NCI-H345 treated with DMSO at 0.1 percent for 48 hours (cell line): ENCODE data around the gene HOXD8.
A peak's percentile ranks its signal among the peaks of the same experiment; 100 is the strongest.

Experiments used
- DNase-seq: peaks from one replicate; lab custom pipeline; 2025; ENCODE audit not compliant: unreplicated experiment; lab: John Stamatoyannopoulos, UW

The HOXD8 gene

DNA sequence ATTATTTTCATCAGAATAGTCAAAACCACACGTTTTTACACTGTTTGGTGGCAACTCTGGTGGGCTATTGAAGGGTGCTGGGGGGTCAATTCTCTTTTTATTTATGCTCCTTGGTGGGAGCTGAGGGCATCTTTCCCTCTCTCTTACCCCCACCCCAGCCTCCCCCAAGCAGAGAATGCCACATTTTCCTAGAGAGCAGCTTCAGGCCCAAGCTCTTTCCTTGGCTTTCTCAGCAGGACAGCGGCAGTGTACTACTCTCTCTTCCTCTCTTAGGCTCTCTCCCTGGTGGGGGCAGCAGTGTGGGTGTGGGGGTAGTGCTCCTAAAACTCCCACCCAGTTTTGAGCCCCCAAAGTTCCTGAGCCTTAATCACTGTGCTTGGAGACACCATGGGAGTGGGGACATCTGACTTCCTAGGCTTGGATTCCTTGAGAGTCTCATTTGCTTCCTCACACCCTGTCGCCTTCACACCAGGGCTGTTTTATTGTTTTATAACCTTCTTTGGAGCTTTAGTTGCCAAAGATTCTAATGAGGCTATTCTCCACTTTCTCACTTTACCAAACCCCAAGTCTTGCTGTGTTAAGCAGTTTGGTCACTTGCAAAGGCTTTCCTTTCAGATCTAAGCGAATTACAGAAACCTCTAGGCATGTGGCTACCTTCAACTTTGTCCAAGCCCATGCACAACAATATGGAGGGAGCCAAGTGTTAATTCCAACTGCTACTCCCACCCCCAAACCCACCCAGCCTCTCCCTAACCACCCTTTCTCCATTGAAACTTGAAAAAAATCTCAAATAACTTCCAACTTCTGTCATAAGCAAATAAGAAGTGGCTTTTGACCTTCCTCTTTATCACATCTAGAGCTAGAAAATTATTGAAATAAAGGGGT is 15.8 kb downstream of the HOXD8 start:
- DNase-seq: no peak

DNA sequence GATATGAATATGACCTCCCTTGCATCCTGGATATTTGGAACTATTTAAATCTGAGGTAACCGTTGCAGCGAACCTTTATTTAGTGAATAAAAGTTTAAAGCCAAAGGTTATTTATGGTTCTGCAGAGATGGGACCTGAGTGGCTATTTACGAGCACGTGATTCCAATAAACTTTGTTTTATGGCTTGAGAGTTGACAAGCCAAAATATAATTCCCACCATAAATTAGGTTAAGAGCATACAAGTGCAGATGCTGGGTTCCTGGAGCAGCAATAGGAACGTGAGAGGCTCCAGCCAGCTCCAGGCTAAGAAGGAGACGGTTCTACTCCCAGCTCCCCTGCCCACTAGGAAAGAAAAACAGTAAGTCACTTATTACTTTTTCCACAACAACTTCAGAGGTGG is 16.6 kb downstream of the HOXD8 start:
- DNase-seq: no peak

DNA sequence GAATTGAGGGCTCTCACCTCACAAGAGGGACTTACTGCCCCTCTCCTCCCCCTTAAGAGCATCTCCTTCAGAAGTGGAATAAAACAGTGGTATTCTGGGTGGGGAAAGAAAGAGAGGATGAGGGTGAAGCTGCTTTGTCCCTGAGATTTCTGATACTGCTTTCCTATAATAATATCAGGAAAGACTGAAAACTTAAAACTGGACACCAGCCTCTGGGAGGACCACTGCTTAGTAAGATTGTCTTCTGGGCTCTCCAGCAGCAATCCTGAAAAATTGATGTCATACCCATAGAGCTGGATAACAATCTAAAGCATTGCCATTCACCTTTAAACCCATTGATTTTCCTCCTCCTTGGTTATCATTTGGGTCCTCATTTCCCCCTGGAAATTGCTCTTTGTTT is 17.1 kb downstream of the HOXD8 start:
- no peak for DNase-seq

DNA sequence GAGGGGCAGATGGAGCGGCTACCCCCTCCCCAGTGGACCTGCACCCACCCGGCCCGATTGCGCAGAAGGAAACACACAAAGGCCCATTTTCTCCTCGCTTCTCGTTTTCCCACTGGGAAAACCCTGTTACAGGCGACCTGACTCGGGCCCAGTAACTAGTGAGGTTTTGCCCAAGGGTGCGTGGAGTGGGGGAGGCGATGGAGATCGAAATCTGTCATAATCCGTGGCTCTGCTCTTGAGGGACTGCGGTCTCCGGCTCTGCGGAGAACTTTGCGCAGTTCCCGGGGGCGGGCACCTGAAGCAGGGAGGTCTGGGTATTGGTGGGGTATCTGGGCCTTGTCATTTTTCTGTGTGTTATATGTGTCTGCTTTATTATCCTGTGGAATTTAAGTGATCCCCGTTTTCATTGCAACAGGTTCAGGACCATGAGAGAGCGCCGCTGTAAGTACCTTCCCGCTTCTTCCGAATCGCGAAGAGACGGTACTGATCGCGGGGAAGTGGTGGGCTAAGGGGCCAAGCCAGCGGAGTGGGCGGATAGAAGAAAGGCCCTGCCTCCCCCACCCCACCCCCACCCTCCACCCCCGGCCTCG is 17.8 kb downstream of the HOXD8 start:
- no peak for DNase-seq

DNA sequence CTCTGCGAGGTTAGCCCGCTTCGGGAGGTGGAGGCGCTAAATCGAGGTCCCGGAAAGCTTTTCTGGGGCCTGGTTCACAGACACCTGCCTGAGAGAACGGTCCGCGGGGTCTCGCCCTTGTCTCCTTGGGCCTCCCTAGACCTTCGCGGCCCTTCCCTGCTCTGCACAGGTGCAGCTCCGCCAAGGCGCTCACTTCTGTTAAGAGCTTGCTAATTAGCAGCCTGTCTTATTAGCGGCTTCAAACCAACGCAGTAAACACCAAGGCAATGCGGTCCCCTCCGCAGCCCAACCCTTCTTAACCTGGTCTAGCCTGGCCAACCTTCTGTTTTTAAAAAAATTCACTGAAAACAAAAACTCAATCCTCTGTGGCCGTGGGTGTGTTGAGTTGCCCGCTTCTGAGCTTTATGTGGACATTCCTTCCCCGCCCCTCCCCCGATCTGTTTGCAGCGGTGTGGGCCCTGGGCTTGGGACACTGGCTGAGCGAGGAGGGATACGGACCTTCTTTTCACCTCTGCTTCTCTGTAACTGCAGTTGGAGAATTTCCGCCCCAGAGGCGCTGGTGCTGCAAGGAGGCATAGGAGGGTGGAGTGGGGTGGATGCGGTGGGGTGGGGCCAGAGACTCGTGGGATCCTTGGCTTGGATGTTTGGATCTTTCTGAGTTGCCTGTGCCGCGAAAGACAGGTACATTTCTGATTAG is 18.4 kb downstream of the HOXD8 start:
- DNase-seq: no peak

DNA sequence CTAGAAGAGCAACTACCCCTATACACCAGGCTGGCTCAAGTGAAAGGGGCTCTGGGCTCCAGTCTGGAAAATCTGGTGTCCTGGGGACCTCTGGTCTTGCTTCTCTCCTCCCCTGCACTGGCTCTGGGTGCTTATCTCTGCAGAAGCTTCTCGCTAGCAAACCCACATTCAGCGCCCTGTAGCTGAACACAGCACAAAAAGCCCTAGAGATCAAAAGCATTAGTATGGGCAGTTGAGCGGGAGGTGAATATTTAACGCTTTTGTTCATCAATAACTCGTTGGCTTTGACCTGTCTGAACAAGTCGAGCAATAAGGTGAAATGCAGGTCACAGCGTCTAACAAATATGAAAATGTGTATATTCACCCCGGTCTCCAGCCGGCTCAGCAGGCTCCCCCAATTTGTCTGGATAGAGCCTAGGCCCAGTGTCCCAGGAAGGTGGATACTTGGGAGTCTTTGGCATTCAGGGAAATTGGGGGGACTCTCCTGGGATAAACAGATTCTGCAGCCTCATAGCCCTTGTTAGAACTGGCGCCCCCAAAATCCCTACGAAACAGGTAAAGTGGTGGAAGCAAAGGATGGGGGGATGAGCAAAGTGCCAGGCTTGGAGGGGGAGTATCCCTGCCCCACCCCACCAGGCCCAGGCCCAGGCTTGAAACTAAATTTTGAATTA is 19.4 kb downstream of the HOXD8 start:
- DNase-seq: no peak

DNA sequence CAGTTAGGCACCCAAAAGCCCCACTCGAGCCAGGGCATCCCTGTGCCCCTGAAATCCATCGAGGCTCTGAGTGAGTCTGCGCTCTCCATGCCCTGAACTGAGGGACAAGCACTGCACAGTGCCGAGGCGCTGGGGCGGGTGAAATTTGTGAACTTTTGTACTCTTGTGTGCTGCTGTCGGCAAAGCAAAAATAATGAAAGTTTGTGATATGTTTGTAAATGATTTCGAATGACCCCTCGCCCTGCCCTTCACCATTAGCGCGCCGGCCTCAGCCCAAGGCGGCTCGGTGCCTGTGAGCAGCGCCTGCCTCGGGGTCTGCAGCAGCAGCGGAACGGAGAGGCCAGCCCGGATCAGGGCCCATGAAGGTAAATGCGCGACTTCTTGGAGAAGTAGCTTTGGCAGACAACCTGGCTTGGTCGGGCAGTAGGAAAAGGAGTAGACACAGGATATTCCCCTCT is 20.0 kb downstream of the HOXD8 start:
- DNase-seq: no peak

DNA sequence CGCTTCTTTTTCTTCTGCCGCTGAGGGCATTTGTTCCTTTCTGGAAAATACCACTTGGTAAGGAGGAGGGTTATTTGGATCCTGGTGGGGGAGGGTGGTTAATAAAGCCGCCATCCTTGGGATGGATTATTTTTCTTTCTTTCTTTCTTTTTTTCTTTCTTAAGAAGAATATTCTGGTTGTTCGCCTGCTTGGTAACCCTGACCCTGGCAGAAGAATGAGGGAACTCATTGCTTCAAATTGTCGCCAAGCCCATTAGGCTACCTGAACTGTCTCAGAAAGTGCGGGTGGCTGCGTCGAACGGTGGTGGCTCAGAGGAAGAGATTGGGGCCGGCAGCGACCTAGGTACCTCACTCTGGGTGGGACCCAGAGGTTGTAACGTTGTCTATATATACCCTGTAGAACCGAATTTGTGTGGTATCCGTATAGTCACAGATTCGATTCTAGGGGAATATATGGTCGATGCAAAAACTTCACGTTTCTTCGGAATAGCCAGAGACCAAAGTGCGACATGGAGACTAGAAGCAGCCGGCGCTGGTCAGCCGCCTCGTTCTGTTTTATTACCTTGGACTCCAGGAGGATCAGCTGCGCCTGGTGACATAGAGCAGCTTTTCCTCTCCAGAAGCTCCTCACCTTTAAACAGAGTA is 20.6 kb downstream of the HOXD8 start:
- no peak for DNase-seq

DNA sequence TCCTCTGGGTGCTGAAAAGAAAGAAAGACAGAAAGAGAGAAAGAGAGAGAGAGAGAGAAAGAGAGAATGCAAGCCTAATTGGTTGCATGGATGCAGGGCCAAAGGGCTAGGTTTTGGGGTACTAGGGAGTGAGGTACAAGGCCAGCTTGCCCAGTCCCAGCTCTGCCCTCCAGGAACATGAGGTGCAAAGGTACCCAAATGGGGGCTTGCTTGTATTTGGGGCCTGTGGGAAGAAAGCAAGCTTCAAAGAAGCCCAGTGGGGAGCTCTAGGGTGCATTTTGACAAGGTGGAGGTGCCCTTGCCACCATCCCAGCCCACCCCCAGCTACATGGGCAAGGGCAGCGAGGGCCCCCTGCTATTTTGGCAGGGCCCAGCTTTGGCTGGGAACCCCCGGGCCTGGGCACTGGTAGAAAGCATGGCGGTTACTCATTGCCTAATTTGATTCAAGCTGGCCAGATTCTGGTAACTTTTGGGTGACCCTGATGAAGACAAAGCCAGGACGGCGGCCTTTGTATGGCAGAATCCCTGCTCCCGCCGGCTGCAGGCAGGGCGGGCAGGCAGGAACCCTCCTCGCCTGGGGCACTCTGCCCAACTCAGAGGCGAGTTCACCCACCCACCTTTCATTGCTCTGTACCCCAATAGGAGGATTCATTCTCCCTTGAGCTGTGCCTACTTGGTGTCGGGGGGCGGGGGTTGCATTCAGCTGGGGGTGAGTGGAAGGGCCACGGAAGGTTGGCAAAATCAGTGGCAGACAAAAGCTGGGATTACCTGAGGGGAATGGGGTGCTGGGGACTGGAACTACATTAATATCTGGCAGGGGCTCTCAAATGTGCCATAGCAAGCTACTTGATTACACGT is 21.3 kb downstream of the HOXD8 start:
- no peak for DNase-seq

DNA sequence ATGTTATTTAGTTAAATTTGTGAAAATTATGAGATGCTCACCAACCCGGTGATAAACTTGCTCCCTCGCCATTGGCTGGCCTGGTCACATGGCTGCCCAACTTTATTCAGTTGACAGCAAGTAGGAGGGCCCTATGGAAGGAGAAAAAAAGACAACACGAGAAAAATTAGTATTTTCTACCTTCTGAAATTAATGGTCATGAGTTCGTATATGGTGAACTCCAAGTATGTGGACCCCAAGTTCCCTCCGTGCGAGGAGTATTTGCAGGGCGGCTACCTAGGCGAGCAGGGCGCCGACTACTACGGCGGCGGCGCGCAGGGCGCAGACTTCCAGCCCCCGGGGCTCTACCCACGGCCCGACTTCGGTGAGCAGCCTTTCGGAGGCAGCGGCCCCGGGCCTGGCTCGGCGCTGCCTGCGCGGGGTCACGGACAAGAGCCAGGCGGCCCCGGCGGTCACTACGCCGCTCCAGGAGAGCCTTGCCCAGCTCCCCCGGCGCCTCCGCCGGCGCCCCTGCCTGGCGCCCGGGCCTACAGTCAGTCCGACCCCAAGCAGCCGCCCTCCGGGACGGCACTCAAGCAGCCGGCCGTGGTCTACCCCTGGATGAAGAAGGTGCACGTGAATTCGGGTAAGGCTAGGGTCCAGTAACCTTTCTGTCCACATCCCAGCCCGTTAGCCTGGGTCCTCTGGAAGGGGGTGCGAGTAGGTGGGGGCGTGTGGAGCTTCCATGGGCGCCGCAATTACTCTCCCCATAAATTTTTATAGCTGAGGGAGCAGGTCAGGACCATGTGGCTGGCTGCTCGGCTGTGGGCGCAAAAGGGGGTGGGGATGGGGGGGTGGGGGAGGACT is 22.2 kb downstream of the HOXD8 start, which contains the start of gene HOXD4:
Gene HOXD4, plus strand, starts transcription at position 109 of the 846 bp plus-strand sequence. Its CDS starts 84 bp downstream, at position 193.
- DNase-seq: peak; percentile 29

DNA sequence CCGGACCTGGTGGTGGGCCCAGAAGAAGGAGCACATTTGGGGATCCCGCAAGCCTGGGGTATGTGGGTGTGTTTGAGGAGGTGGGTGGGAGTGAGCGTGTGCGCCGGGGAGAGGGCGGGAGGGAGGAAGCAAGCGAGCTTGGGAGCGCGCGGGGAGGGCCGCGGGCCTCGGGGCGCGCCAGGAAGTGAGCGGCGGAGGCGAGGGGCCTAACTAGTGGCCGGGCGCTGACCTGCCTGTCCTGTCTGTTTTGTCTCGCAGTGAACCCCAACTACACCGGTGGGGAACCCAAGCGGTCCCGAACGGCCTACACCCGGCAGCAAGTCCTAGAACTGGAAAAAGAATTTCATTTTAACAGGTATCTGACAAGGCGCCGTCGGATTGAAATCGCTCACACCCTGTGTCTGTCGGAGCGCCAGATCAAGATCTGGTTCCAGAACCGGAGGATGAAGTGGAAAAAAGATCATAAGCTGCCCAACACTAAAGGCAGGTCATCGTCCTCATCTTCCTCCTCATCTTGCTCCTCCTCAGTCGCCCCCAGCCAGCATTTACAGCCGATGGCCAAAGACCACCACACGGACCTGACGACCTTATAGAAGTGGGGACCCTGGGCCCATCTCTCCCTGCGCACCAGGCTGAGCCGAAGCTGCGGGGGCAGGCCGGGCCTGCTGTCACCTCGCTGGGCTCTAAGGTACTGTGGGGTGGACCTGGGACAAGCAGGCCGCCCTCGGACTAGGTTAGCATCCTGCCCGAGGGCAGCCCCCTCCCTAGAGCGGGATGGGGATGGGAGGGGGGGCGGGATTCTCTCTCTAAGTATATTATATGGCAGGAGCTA is 23.1 kb downstream of the HOXD8 start:
- no peak for DNase-seq

DNA sequence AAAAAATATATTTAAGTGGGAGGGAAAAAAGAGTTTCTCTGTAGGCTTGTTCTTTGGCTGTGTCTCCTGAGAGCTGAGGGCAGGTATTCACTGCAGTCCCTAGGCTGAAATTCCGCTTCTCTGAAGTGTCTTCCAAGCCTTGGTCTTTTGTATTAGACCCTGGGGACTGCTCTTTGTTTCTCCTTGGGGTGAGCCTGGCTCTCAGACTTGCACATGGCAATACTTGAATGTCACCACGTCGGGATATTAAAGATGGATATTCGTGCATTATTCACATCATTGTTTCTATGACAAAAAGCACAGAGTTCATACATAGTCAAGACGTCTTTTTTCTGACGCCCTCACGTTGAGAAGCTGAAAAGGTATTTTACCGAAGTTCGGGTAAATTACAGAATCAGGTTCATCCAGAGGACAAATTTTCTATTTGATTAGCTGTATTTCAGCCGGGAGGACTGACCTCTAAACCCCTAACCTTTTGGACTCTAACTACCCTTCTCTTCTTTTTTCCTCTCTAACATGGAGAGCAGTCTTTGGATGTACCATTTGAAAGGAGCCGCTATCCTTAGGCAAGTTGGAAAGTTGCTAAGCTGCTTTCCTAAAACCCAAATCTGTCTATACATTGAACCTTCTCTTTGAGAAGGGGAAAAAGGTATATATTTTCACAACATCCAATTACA is 25.2 kb downstream of the HOXD8 start:
- no peak for DNase-seq

DNA sequence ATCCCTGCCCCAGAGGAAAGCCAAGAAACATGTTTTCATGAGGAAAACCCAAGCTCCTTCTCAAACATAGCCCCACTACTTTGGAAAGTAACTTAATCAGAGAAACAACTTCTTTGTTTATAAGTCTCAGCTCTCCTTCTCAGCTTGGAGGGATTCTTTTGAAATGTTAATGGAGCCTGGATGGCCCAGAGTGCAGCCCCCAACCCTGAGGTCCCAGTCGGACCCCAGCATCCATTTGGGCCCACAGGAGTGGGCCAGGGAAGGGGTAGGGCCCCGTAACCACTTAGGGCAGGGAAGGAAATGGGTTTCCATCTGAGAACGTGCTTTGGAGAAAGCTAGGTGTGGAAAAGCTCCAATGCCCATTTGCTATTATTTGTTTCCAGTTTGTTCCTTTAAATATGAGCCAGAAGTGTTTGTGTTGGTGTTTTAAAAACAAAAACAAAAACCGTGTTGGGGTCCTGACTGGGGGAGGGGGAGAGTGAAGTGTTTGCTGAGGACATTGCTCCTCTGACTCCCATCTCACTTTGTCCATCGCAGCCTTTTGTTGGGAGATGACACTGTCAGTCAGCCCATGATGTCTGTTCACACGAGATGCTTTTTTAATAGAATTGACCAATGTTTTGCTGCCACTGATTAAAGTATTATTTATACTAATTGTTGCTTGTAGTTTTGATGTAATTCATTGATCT is 26.0 kb downstream of the HOXD8 start:
- no peak for DNase-seq

DNA sequence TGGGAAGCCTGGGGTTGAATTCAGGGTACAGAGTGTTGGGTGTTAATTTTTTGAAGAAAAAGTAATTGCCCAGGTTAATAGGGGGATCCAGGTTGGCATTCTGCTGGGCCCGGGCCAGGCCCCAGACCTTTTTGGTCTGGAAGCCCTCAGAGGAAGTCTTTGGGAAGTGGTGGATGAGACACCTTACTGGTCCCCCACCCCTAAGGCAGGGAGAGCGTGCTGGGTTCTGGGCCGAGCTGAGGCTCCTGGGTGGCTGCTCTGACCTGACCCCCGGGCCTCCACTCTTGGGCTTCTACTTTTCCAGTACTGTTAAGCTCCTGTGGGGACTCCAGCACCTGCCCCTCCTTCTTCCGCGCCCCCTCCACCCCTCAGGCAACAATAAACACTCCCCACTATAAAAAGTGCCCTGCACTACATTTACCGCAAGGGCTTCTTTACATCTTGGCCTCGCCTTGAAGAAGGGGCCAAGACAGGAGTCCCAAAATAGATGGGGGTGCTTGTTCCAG is 26.8 kb downstream of the HOXD8 start:
- no peak for DNase-seq

DNA sequence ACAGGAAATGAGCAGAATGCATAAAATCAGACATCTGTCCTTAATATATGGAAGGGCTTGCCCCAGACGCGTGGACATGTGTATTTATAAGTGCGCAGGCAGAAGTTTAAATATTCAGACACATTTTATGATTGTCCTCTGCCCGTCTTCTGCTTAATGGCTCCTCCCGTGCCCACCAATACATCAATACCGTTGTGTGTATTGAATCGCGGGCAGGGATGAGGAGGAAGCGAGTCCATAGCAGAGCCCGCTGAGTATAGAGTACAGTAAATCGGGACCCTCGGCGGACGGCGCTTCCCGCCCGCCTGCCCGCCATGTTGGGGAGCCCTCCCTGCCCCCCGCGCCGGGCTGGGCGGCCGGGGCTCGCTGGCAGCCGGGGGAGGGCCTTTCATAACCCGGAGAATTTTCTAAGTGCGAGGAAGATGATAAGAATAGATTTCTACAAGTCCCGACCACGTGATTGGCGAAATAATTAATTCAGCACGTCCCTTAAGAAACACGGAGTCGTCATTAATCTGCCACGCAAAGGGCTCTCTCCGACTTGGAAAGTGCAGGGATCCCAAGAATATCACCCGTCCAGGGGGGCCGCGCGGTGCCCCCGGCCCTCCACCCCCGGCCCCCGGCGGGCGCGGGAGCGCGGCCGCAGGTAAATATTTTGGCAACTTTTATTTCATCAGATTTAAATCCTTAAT is 27.4 kb downstream of the HOXD8 start, which contains the start of gene HOXD3:
Gene HOXD3, plus strand, starts transcription at position 501 of the 692 bp plus-strand sequence. CDS start 11,808 bp downstream, outside the sequence.
- no peak for DNase-seq
